GM12875 (cell line): ENCODE data around the gene XRRA1.
"Not testable (repeated sequence)": the region's sequence is repeated elsewhere in the genome, so short reads cannot be mapped to it uniquely, and the experiment has no call there.

Experiments
- H3K4me3 ChIP-seq: one replicate; pipeline ENCODE4 v1.5.1; 2011; ENCODE audit warnings: low read depth, low read length, control low read depth
- TF ChIP-seq, protein P1 (sequence below): IDR thresholded peaks from 2 replicates; pipeline ENCODE4 v1.5.1; 2011; ENCODE audit warnings: low read depth, mild to moderate bottlenecking, control low read depth, inconsistent platforms, low read length, moderate library complexity, borderline replicate concordance; ENCODE audit not compliant: insufficient read depth

The XRRA1 gene

DNA sequence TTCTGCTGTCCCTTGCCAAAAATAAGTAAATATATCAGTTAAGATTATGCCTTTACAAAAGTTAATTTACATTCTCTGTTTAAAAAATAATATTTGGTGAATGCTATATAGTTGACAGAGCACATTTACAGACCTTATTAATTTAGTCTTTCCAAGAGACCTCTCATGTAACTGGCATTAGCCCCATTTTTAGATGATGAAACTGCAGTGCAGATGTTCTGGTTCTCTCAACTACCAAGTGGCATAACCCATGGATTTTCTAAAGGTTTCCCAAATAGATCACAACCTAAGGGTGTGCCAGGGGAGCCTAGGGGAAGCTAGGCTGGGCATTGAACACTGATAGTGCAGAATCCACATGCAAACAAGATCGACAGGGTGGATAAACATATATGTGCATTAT, 111.7 kb downstream of the XRRA1 start:
- TF ChIP-seq, protein P1, sequence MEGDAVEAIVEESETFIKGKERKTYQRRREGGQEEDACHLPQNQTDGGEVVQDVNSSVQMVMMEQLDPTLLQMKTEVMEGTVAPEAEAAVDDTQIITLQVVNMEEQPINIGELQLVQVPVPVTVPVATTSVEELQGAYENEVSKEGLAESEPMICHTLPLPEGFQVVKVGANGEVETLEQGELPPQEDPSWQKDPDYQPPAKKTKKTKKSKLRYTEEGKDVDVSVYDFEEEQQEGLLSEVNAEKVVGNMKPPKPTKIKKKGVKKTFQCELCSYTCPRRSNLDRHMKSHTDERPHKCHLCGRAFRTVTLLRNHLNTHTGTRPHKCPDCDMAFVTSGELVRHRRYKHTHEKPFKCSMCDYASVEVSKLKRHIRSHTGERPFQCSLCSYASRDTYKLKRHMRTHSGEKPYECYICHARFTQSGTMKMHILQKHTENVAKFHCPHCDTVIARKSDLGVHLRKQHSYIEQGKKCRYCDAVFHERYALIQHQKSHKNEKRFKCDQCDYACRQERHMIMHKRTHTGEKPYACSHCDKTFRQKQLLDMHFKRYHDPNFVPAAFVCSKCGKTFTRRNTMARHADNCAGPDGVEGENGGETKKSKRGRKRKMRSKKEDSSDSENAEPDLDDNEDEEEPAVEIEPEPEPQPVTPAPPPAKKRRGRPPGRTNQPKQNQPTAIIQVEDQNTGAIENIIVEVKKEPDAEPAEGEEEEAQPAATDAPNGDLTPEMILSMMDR = no peak

GRCh38 chr11:74826901-74827300, 122.0 kb downstream of the XRRA1 start:
- no peak overlapping the region for H3K4me3 ChIP-seq
- TF ChIP-seq, protein P1 = no peak

More for the DNA sequence above, 111.7 kb downstream of the XRRA1 start:
- no peak overlapping the region for H3K4me3 ChIP-seq

DNA sequence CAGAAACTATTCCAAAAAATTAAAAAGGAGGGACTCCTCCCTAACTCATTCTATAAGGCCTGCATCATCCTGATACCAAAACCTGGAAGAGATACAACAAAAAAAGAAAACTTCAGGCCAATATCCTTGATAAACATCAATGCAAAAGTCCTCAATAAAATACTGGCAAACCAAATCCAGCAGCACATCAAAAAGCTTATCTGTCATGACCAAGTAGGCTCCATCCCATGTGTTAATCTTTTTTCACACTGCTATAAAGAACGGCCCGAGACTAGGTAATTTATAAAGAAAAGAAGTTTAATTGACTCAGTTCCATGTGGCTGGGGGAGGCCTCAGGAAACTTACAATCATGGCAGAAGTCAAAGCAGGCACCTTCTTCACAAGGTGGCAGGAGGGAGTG, 123.3 kb downstream of the XRRA1 start:
- not testable (repeated sequence) for H3K4me3 ChIP-seq

- TF ChIP-seq, protein P1 = no peak
- H3K4me3 ChIP-seq = no peak overlapping the region
Measured at GRCh38 chr11:74824285-74824982, 124.5 kb downstream of the XRRA1 start.

- H3K4me3 ChIP-seq = no peak overlapping the region
- TF ChIP-seq, protein P1 = no peak
Measured at GRCh38 chr11:74822170-74822569, 126.7 kb downstream of the XRRA1 start.

DNA sequence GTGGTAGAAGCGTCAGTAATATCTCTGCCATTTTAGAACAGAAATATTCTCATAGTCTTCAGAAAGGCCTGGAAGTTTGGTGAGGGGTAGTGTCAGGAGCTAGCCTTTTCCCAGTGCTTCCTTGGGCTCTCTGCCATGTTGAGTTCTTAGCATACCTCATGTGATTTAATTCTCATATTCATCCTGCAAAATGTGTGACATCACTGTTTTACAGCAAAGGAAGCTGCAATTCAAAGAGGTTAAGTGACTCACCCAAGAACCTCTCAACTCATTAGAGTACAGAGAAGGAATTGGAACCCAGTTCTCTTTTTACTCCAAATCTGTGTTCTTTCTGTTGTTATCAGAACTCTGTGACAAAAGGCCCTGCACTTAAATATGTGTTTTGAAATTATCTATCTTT, 128.1 kb downstream of the XRRA1 start:
- H3K4me3 ChIP-seq = no peak overlapping the region
- TF ChIP-seq, protein P1 = no peak

DNA sequence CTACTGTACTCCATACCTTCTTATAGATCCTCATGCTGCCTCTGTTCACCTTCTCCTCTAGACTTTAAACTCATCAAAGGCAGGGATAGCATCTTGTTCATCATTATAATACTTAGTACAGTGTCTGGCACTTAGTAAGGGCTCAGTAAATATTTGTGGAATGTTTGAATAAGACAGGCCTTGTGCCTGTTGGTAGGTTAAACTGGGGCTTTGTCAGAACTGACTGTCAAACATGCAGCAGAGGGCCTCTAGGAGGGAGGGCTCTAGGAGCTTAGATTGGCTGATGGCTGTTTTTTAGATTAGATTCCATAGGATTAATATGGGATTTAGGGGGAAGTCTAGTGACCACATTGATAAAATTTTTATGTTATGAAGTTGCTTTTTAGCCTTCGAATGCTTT, 129.5 kb downstream of the XRRA1 start:
- H3K4me3 ChIP-seq = no peak overlapping the region
- TF ChIP-seq, protein P1 = no peak
